Right kidney (tissue), 1 donor: Measurements from ENCODE around the gene ELAVL1.

Source experiments
- DNase-seq: peaks from one replicate; pipeline ENCODE4 v3.0.0-alpha.2; 2016

Gene ELAVL1

GRCh38 chr19:7910321-7911161 lies 94.9 kb downstream of the ELAVL1 start:
- DNase-seq, result no peak

GRCh38 chr19:7909471-7910067 lies 95.9 kb downstream of the ELAVL1 start:
- DNase-seq, result no peak

- DNase-seq, result no peak
Observed at GRCh38 chr19:7908742-7909461, 96.5 kb downstream of the ELAVL1 start.
